ENCODE results near the gene SLC25A22.

The SLC25A22 gene

GRCh38 chr11:771617-772204 lies 26.4 kb downstream of the SLC25A22 start:
- DNase-seq (ENCODE audit: low read depth): no peak

- no peak for DNase-seq (ENCODE audit: low read depth)
Measured at GRCh38 chr11:770642-771616, 27.2 kb downstream of the SLC25A22 start.

- DNase-seq (ENCODE audit: low read depth): no peak
Measured at GRCh38 chr11:769887-770641, 28.0 kb downstream of the SLC25A22 start.

- no peak for DNase-seq (ENCODE audit: low read depth)
Measured at GRCh38 chr11:767238-767637, 30.8 kb downstream of the SLC25A22 start.

GRCh38 chr11:766936-767210 lies 31.2 kb downstream of the SLC25A22 start:
- DNase-seq (ENCODE audit: low read depth): no peak

GRCh38 chr11:766106-766935 lies 31.8 kb downstream of the SLC25A22 start:
- DNase-seq (ENCODE audit: low read depth): no peak

GRCh38 chr11:765802-766091 lies 32.3 kb downstream of the SLC25A22 start:
- no peak for DNase-seq (ENCODE audit: low read depth)

GRCh38 chr11:765025-765801 lies 32.9 kb downstream of the SLC25A22 start:
- peak; percentile 47 for DNase-seq (ENCODE audit: low read depth)

GRCh38 chr11:764322-765024 lies 33.6 kb downstream of the SLC25A22 start:
- DNase-seq (ENCODE audit: low read depth): no peak

- DNase-seq (ENCODE audit: low read depth): no peak
Measured at GRCh38 chr11:763549-764321, 34.3 kb downstream of the SLC25A22 start.

GRCh38 chr11:763073-763463 lies 35.0 kb downstream of the SLC25A22 start:
- no peak for DNase-seq (ENCODE audit: low read depth)

GRCh38 chr11:762421-763072 lies 35.5 kb downstream of the SLC25A22 start:
- no peak for DNase-seq (ENCODE audit: low read depth)

- no peak for DNase-seq (ENCODE audit: low read depth)
Measured at GRCh38 chr11:761526-762108, 36.5 kb downstream of the SLC25A22 start.

GRCh38 chr11:760236-760635 lies 37.8 kb downstream of the SLC25A22 start:
- no peak for DNase-seq (ENCODE audit: low read depth)

- no peak for DNase-seq (ENCODE audit: low read depth)
Measured at GRCh38 chr11:749731-750130, 48.4 kb downstream of the SLC25A22 start.

- no peak for DNase-seq (ENCODE audit: low read depth)
Measured at GRCh38 chr11:748007-748359, 50.1 kb downstream of the SLC25A22 start.

- peak; percentile 83 for DNase-seq (ENCODE audit: low read depth)
Measured at GRCh38 chr11:747158-748006, 50.7 kb downstream of the SLC25A22 start, which contains the start of gene TALDO1. Gene TALDO1, plus strand, starts transcription at chr11:747464. Its CDS starts 18 bp downstream, at chr11:747482.
